NCI-H345 treated with DMSO at 0.1 percent for 48 hours (cell line): ENCODE data around the gene VWA7.
A peak's percentile ranks its signal among the peaks of the same experiment; 100 is the strongest.

Source experiments
- DNase-seq: peaks from one replicate; lab custom pipeline; 2025; ENCODE audit not compliant: unreplicated experiment; lab: John Stamatoyannopoulos, UW

VWA7 gene

DNA sequence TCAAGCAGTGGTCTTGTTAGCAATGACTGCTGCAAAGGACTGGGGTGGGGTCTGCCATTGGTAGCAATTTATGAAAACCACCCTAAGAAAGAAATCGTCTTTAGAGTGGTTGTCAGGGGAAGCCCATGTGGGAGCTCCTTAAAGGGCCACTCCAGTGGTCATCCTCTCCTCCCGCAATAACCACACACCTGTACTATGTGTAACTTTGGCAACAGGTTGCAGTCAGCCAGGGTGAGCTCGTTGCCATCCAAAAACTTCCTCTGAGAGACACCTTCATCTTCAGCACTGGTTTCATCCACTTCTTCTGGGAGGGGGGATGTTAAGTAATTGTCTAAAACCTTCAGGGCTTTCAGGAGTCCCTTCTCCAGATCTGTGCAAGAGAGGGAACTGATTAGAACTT is 45.1 kb downstream of the VWA7 start:
- DNase-seq, result no peak

- DNase-seq, result no peak
Measured at GRCh38 chr6:31730631-31731086, 46.5 kb downstream of the VWA7 start.

GRCh38 chr6:31729979-31730630 is 47.0 kb downstream of the VWA7 start:
- peak; percentile 41 for DNase-seq

DNA sequence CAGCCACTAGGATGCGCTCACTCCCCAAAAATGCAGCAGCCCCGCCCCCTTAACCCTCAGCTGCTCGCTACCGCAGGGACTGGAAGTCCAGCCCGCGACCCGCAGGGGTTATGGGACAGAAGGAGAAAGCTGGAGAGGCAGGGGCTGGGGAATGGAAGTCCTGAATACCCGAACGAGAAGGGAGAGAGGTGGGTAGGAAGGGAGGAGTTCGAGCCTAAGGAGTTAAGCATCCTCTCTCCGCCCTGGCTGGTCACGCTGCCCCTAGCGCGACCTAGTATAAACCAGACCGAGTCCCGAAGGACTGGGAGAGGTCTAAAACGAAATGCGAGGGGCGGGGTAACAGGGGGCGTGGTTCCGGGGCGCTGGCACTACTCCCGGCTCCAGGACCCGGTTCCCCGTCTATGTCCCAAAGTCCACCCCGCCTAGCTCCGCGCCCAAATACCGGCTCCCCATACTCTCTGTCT is 47.6 kb downstream of the VWA7 start:
- DNase-seq, result peak; percentile 68

GRCh38 chr6:31728767-31729514 is 48.2 kb downstream of the VWA7 start, which contains the start of gene DDAH2:
DDAH2 (minus strand) TSS chr6:31729299; CDS start chr6:31729161, 138 bp downstream.
- no peak for DNase-seq

DNA sequence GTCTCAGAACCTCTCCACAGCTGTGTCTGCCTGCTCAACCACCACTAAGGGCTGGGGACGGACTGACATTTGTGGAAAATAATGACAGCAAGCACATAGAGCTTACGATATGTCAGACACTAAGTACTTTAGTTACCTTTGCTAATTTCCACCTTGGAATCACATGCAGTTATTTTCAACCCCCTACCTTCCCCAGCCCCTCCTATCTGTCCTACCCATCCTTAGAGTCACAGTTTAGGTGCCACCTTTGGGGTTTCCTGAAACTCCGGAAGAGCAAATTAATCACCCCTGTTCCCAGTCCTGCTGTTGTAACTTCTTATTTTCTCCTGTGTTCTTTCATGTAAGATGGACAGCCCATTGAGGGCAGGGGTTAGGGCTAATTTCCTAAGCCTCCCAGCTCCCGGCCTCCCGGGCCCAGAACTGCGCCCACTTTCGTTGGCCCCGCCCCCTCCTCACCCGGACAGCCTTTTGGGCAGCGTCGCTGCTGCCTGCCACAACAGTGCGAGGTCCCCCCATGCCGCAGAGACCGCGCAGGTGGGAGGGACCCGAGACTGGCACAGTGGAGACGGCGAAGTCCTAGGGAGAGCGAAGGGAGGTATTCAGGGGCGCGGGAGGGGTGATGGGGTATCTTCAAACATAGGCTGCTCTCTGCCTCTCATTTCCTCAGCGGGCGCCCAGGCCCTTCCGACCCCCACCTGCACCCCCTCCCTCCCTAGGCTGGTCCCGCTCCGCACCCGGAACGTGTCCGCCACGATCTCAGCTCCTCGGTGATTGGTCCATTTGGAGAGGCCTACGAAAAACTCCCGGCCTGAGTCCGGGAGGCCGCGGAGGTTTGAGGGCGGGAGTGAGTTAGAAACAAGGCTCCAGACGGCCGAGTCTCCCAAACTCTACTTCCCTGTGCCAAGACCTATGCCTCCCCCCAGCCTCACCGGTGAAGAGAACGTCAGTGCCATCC is 49.1 kb downstream of the VWA7 start:
- no peak for DNase-seq

DNA sequence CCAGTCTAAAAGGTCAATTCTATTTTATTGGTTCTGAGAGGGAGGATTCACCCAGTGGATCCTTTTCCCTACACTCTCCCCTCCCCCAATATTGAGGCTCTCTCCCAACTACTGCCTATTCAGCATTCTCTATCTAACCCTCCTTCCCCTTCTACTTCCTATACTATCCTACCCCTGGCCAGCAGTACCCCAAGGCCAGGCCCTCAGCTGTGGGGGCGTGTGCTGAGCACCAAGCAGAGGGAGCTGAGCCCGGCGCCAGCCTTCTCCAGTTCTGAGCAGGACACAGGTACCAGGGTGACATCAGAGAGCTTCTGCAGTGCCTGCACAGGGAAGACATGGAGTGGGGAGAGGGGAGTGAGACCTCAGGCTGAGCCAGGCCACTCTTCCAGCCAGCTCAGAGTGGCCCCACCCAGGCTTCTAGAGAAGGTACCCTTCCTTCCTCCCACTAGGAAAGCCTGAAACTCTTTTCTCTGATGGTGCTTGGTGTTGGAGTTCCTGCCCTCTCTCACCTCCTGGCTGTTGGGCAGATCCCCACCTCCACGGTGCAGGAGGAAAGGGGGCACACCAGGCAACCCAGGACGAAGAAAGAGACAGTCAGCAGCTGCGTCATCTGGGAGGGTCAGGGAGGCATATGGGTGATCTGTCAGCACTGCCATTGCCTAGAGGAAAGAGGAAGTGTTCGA is 50.0 kb downstream of the VWA7 start:
- no peak for DNase-seq

GRCh38 chr6:31725502-31726350 is 51.4 kb downstream of the VWA7 start:
- DNase-seq, result no peak

GRCh38 chr6:31723980-31724691 is 53.0 kb downstream of the VWA7 start:
- DNase-seq, result no peak

GRCh38 chr6:31723245-31723979 is 53.7 kb downstream of the VWA7 start, which contains the start of gene MPIG6B:
MPIG6B (plus strand) TSS chr6:31723373; CDS start chr6:31723384, 11 bp downstream.
- no peak for DNase-seq

- DNase-seq, result no peak
Measured at GRCh38 chr6:31722173-31722572, 55.0 kb downstream of the VWA7 start.

DNA sequence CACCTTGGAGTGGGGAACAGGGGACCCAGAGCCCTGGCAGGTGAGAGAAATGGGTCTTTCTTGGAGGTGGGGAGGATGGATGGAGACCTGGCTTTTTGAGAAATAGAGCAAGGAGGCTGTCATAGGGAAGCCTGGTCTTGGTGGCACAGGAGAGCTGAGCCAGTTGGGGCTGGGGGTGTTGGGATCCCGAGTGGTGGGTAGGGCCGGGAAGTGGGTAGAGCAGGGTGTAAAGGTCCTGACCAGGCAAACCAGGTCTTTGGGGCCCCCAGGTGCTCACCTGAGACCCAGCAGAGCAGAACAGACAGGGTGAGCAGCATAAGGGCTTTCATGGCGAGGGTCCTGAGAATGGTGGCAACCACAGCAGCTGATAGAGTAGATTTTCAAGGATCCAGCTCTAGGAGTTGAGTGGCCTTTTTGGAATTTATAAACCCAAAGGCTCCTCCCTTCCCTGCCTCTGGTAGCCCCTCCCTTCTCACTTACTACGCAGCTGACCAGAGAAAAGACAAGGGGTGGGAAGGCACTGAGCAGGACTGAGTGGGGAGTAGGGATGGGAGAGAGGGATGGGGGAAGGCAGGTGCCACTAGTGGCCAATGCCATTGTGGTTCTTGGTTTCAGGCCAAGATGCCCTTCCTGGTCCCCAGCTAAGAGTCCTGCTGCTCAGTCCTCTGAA is 55.6 kb downstream of the VWA7 start, which contains the start of gene LY6G6C:
Gene LY6G6C (minus strand): TSS at position 396 of the 670 bp plus-strand sequence. CDS start 67 bp downstream, at position 329.
- DNase-seq, result no peak

DNA sequence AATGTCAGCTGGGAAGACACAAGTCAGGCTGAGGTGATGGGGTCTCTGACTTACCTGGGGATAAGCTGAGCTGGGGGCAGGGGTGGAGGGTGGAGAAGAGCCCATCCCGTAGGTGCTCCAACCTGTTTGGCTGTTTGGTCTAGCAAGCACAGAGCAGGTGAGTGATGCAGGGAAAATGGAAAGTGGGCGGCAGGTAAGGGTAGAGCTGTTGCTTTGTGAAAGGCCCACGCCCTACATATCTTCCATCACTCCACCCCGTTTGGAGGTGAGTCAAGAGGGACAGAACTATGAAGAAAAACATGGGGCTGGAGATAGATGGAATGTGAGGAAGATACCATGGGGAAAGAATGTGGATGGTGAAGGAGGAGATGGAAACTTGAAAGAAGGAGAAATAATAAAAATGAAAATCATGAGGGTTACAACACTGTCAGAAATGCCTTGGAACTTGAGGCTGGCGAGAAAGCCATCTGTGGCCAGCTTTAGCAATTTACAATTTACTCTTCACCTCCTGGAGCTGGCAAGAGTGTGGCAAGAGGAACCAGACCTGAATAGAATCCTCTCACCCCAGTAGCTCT is 56.8 kb downstream of the VWA7 start:
- DNase-seq, result no peak

- DNase-seq, result no peak
Measured at GRCh38 chr6:31719001-31719400, 58.1 kb downstream of the VWA7 start.

- peak; percentile 13 for DNase-seq
Measured at GRCh38 chr6:31718265-31718664, 58.9 kb downstream of the VWA7 start.

DNA sequence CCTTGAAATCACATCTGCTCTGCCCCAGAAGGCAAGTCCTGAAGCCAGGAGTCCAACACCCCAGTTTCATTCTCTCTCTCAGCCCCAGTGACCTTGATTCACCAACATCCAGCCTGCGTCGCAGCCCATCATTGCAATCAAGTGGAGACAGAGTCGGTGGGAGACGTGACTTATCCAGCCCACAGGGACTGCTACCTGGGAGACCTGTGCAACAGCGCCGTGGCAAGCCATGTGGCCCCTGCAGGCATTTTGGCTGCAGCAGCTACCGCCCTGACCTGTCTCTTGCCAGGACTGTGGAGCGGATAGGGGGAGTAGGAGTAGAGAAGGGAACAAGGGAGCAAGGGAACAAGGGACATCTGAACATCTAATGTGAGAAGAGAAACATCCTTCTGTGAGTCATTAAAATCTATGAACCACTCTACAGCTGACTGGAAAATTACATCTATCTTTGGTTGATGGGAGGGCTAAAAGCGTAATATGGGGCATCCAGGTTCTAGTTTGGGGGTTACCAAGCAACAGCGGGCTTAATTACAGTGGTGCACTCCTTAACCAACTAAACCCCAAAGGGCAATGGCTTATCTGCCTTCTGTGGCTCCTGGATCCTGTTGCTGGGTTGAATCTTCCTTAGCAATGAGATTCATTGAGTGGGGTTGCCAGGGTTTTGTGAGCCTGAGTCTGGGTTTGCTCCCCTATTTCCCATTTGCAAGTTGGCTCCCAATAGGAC is 59.5 kb downstream of the VWA7 start:
- DNase-seq, result no peak
